Caco-2 (cell line): Measurements from ENCODE around the gene NXPH4. TPM values are rescaled to one million over a fixed set of nuclear protein-coding genes. Genes with fewer than 3 reads are reported as not detected.

Experiments used
- BruUV-seq: library from RNA; stranded (reverse); fragments of 400-500 nt; replicated peaks from 2 replicates; lab custom pipeline; 2021; lab: Mats Ljungman, UMichigan
- CTCF ChIA-PET: fragments of 300-600 bp; sonication (Branson Sonifier 250); formaldehyde crosslinking; loops from one replicate; lab custom pipeline; 2022; ENCODE audit warnings: antibody characterized with exemption; lab: Charles Lee
- POLR2A ChIA-PET: fragments of 300-600 bp; sonication (Branson Sonifier 250); formaldehyde crosslinking; loops from one replicate; lab custom pipeline; 2022; ENCODE audit warnings: antibody characterized with exemption; lab: Charles Lee
- DNase-seq, 2 experiments: peaks; one replicate each; pipeline versions ENCODE4 v3.0.0 to v3.0.0-alpha.2; 2020 to 2022
- H3K27me3 ChIP-seq: replicated peaks from 2 replicates; pipeline ENCODE4 v1.6.0; 2011; ENCODE audit warnings: low read length; ENCODE audit not compliant: control insufficient read depth, insufficient read depth
- H3K36me3 ChIP-seq: 2 replicates; pipeline ENCODE4 v1.5.1; 2011; ENCODE audit warnings: low read length; ENCODE audit not compliant: control insufficient read depth, insufficient read depth
- H3K4me1 ChIP-seq: fragments of 250-450 bp; sonication (Bioruptor Pico); 2 replicates; pipeline ENCODE4 v1.5.1; 2020; ENCODE audit warnings: mild to moderate bottlenecking
- H3K4me3 ChIP-seq: 2 replicates; pipeline ENCODE4 v1.5.1; 2011; ENCODE audit warnings: low read depth, mild to moderate bottlenecking, control low read depth, low read length
- H3K9me3 ChIP-seq: fragments of 250-450 bp; sonication (Bioruptor Pico); 2 replicates; pipeline ENCODE4 v1.5.1; 2020; ENCODE audit warnings: mild to moderate bottlenecking, moderate library complexity
- H3K27ac Mint-ChIP-seq: one replicate; pipeline ENCODE4 v1.8.0; 2022; ENCODE audit warnings: mixed read lengths; ENCODE audit not compliant: unreplicated experiment
- H3K27me3 Mint-ChIP-seq: one replicate; pipeline ENCODE4 v1.8.0; 2022; ENCODE audit warnings: mixed read lengths; ENCODE audit not compliant: insufficient read depth, unreplicated experiment
- H3K36me3 Mint-ChIP-seq: one replicate; pipeline ENCODE4 v1.8.0; 2022; ENCODE audit warnings: mild to moderate bottlenecking, mixed read lengths; ENCODE audit not compliant: insufficient read depth, unreplicated experiment
- H3K4me1 Mint-ChIP-seq: one replicate; pipeline ENCODE4 v1.8.0; 2022; ENCODE audit warnings: low read depth, mixed read lengths; ENCODE audit not compliant: unreplicated experiment
- H3K4me3 Mint-ChIP-seq: one replicate; pipeline ENCODE4 v1.8.0; 2022; ENCODE audit warnings: mild to moderate bottlenecking, moderate library complexity, mixed read lengths; ENCODE audit not compliant: unreplicated experiment
- H3K9me3 Mint-ChIP-seq: one replicate; pipeline ENCODE4 v1.8.0; 2022; ENCODE audit warnings: mixed read lengths; ENCODE audit not compliant: unreplicated experiment
- CTCF ChIP-seq, 2 experiments: fragments of 200-600 bp in 1 of 2; IDR thresholded peaks; 1 replicate in 1 of 2; 2 replicates in 1 of 2; pipeline versions ENCODE4 v1.5.1 to v1.8.0; 2011 to 2022; ENCODE audit warnings: antibody characterized with exemption in 1 of 2, control low read depth in 1 of 2, inconsistent platforms in 1 of 2, low read depth in 1 of 2, low read length in 1 of 2, mild to moderate bottlenecking in 1 of 2, moderate library complexity in 1 of 2; ENCODE audit not compliant: insufficient read depth in 1 of 2, severe bottlenecking in 1 of 2, unreplicated experiment in 1 of 2
- intact Hi-C: fragments of 100-400 bp; cut with micrococcal nuclease; formaldehyde crosslinking; loops from one replicate; pipeline ENCODE4 v1.10.0; 2022; ENCODE audit not compliant: unreplicated experiment
- total RNA-seq: library from RNA; stranded (reverse); gene quantifications from 2 replicates; pipeline ENCODE4 v1.2.3, GENCODE V29; 2022

Gene NXPH4
- total RNA-seq, 1 experiment from 2014 or later: 10.0 TPM

- H3K36me3 Mint-ChIP-seq: peaks cover 99% of the 10 kb centered on the region
- H3K4me1 Mint-ChIP-seq: peaks cover 24% of the 10 kb centered on the region
- no peak for TF ChIP-seq CTCF (IDR thresholded peaks at IDR 0.05; ENCODE audit: insufficient read depth in 1 of 2, low read depth in 1 of 2, low read length in 1 of 2, severe bottlenecking in 1 of 2, unreplicated experiment in 1 of 2)
- no peaks in the 10 kb centered on the region for H3K27me3 Mint-ChIP-seq
- ChIA-PET POLR2A (no interaction called here), CTCF (no interaction called here)
- Histone ChIP-seq H3K27me3 (no peaks in the 10 kb centered on the region), H3K36me3 (peaks cover 8% of the 10 kb centered on the region), H3K9me3 (no peaks in the 10 kb centered on the region), H3K4me1 (peaks cover 5% of the 10 kb centered on the region; the same call in 1 of the 2 replicates), H3K4me3 (no peak overlapping the region)
- DNase-seq: no peak
- H3K27ac Mint-ChIP-seq: no peak overlapping the region
- intact Hi-C loops: no loop called here
- H3K4me3 Mint-ChIP-seq: no peak overlapping the region
- TSS peak; percentile 17 for BruUV-seq
- no peaks in the 10 kb centered on the region for H3K9me3 Mint-ChIP-seq
These were observed 17.6 kb downstream of the NXPH4 start for GRCh38 chr12:57234233-57234570.

- Mint-ChIP-seq H3K27me3 (peaks cover 2% of the 10 kb centered on the region), H3K4me1 (peaks cover 28% of the 10 kb centered on the region)
These were observed 18.0 kb downstream of the NXPH4 start for GRCh38 chr12:57234571-57235016.

GRCh38 chr12:57235017-57235727, 18.6 kb downstream of the NXPH4 start:
- no peaks in the 10 kb centered on the region for H3K9me3 Mint-ChIP-seq
- no peak overlapping the region for H3K4me3 ChIP-seq
- no peak for TF ChIP-seq CTCF (IDR thresholded peaks at IDR 0.05; ENCODE audit: insufficient read depth in 1 of 2, low read depth in 1 of 2, low read length in 1 of 2, severe bottlenecking in 1 of 2, unreplicated experiment in 1 of 2)
- intact Hi-C loops: no loop called here
- no peak overlapping the region for H3K4me3 Mint-ChIP-seq
- peaks cover 8% of the 10 kb centered on the region for H3K36me3 ChIP-seq
- H3K9me3 ChIP-seq: no peaks in the 10 kb centered on the region
- DNase-seq: peak in 1 of 2 experiments; percentile 36
- H3K27me3 ChIP-seq: peaks cover 4% of the 10 kb centered on the region
- H3K4me1 ChIP-seq: peaks cover 12% of the 10 kb centered on the region; the same call in 1 of the 2 replicates
- no peak overlapping the region for H3K27ac Mint-ChIP-seq
- H3K4me1 Mint-ChIP-seq: peaks cover 31% of the 10 kb centered on the region
- BruUV-seq: no TSS peak
- CTCF ChIA-PET: no interaction called here
- H3K36me3 Mint-ChIP-seq: peaks cover 95% of the 10 kb centered on the region
- peaks cover 4% of the 10 kb centered on the region for H3K27me3 Mint-ChIP-seq
- POLR2A ChIA-PET: no interaction called here

More at GRCh38 chr12:57234571-57235016, 18.0 kb downstream of the NXPH4 start:
- Histone ChIP-seq H3K4me1 (peaks cover 9% of the 10 kb centered on the region; the same call in 1 of the 2 replicates), H3K36me3 (peaks cover 8% of the 10 kb centered on the region), H3K27me3 (peaks cover 3% of the 10 kb centered on the region), H3K9me3 (no peaks in the 10 kb centered on the region), H3K4me3 (no peak overlapping the region)
- ChIA-PET CTCF (no interaction called here), POLR2A (no interaction called here)
- no TSS peak for BruUV-seq
- H3K27ac Mint-ChIP-seq: no peak overlapping the region
- H3K36me3 Mint-ChIP-seq: peaks cover 98% of the 10 kb centered on the region
- no peak overlapping the region for H3K4me3 Mint-ChIP-seq
- DNase-seq: no peak
- TF ChIP-seq CTCF (IDR thresholded peaks at IDR 0.05; ENCODE audit: insufficient read depth in 1 of 2, low read depth in 1 of 2, low read length in 1 of 2, severe bottlenecking in 1 of 2, unreplicated experiment in 1 of 2): no peak
- intact Hi-C loops: no loop called here
- no peaks in the 10 kb centered on the region for H3K9me3 Mint-ChIP-seq
